Lung microvascular endothelial cell (primary cell): ENCODE data around the gene INSR. TPM values are rescaled to one million over a fixed set of nuclear protein-coding genes. Genes with fewer than 3 reads are reported as not detected.
"Not testable (repeated sequence)": the region's sequence is repeated elsewhere in the genome, so short reads cannot be mapped to it uniquely, and the experiment has no call there.

Experiments used
- DNase-seq, 2 donors: peaks; one replicate each; pipeline versions ENCODE4 v3.0.0 to v3.0.0-alpha.2; 2010; ENCODE audit warnings: low read depth in 2 of 2
- total RNA-seq: library from RNA; depleted of rRNA; stranded (reverse); fragments of >200 nt; gene quantifications from 2 replicates; pipeline ENCODE4 v1.2.1, GENCODE V29; 2014

INSR gene
- total RNA-seq, 1 donor from 2014 or later: 28.0 TPM

DNA sequence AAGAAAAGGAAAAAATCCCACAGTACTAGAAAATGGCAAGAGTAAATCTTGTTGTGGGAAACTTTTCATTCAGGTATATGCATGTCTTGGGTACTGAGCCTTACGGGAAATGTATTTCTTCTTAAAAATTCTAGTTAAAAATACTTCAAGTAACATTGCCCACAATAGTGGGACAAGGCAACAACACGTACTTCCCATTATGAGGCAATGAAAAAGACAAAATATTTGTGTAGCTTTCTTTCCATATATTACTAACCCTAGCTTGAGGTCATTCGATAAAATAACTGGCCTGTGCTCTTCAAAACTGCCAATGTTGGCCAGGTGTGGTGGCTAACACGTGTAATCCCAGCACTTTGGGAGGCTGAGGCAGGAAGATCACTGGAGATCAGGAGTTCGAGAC is 99.2 kb downstream of the INSR start:
- DNase-seq: no peak

DNA sequence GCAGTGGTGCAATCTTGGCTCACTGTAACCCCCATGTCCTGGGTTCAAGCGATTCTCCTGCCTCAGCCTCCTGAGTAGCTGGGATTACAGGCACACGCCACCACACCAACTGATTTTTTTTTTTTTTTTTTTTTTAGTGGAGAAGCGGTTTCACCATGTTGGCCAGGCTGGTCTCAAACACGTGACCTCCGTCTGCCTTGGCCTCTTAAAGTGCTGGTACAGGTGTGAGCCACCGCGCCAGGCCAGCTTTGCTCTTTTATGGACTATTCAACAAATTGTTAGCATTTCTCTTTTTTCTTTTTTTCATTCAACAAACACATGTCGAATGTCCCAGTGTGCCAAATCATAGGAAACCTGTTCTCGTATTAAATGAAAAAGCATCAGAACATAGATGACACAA is 99.6 kb downstream of the INSR start:
- no peak for DNase-seq

DNA sequence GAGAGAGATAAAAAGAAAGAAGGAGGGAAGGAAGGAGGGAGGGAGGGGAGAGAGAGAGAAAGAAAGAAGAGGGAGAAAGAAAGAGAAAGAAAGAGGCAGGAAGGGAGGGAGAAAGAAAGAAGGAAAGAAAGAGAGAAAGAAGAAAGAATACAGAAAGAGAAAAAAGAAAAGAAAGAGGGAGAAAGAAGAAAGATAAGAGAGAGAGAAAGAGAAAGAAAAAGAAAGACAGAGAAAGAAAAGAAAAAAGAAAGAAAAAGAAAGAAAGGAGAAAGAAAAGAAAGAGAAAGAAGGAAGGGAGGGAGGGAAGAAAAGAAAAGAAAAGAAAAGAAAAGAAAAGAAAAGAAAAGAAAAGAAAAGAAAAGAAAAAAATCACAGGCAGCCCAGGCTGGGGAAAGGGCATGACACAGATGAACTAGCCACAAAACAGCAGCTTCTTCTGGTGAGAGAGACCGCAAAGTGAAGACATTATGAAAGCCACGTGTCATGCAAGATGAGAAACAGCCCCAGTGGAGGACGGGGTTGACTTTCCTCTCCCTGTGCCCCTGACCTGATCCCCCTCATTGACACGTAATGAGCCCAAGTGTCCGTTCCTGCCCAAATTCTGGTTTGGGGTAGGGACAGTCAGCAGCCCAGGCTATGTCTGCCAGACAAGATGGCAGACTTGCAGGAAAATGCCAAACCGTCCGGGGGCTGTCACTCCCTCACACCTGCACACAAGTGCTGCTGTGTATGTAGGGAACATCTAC is 102.1 kb downstream of the INSR start:
- no peak for DNase-seq

DNA sequence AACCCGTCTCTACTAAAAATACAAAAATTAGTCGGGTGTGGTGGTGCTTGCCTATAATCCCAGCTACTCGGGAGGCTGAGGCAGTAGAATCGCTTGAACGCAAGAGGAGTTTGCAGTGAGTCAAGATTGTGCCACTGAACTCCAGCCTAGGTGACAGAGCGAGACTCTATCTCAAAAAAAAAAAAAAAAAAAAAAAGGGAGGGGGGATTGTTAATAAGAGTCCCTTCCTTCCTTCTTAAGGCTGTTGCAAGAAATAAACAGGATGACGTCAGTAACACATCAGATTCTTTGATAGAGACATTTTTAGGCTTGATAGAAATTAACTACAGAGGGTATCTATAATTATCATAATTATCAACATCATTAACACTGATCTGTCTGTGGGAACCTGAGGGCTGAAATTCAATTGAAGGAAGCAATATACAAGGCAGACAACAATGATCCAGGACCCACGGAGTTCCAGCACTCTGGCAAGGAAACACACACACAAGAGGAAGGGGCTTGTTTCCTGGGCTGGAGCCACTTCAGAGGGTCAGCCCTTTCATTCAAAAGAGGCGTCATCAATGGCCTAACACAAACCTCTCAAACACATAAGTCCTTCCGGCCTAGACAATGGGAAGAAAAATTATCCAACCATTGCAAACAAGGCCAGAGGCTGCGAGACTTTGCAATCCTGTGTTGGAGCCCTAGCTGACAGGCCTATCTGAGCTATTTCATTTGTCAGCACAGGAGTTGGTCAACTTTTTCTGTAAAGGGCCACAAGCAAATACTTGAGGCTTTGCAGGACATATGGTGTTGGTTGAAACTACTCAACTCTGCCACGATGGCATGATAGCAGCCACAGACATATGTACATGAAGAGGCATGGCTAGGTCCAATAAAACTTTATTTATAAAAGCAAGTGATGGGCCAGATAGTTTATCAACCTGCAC is 105.2 kb downstream of the INSR start:
- peak; percentile 88 to 98 for DNase-seq

DNA sequence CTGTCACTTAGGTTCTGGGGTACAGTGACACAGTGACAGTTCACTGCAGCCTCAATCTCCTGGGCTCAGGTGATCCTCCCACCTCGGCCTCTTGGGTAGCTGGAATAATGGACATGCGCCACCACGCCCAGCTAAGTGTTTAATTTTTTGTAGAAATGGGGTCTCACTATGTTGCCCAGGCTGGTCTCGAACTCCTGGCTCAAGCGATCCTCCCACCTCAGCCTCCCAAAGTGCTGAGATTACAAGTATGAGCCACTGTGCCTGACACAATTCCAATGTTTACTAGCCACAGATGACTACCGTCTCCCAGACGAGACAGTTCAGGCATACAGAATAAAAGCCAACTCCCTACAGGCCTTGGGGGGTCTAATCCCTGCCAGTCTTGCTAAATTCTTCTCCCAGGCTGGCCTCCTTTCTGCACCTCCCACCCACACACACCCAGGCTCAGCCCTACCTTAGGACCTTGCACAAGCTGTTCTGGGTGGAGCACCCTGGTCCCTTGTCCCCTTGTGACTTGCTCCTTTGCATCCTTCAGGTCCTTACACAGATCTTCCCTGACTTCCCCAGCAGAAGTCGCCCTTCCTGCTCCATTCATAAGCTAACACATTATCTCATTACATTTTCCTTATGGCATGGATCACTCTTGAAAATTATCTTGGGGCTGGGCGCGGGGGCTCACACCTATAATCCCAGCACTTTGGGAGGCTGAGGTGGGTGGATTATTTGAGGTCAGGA is 106.4 kb downstream of the INSR start:
- peak in 1 of 2 donors; percentile 33 for DNase-seq

DNA sequence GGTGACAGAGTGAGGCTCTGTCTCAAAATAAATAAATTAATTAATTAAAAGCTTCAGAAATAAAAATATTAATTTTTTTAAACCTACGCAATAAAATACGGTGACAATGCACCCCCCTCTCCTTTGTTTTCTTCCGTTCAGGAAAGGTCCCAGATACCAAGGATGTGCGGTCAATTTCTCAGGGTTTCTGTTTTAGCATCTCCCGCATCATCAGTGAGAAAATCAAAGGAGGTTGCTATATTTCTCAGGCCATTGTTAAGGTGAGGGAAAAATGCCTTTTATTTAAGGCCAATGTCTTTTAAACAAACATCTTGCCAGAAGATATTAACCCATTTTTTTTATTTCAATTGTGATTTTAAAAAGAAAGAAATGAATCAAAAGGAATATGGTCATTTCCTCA is 111.7 kb downstream of the INSR start:
- DNase-seq: peak in 1 of 2 donors; percentile 83

DNA sequence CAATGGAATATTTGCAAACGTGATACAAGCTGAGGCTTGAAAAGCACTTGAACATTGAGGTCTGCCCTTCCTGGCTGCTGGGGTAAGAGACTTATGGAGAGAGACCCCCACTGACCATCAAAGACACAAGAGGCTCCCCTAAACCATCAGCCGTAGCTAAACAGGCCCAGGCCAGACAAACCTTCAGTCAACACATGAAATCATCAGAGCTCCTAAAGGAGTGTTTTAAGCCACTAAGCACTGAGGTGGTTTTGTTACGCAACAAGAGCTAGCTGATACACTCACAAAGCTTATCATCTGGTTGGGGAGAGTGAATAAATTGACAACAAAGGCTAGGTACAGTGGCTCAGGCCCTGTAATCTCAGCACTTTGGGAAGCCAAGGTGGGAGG is 114.3 kb downstream of the INSR start:
- no peak for DNase-seq

DNA sequence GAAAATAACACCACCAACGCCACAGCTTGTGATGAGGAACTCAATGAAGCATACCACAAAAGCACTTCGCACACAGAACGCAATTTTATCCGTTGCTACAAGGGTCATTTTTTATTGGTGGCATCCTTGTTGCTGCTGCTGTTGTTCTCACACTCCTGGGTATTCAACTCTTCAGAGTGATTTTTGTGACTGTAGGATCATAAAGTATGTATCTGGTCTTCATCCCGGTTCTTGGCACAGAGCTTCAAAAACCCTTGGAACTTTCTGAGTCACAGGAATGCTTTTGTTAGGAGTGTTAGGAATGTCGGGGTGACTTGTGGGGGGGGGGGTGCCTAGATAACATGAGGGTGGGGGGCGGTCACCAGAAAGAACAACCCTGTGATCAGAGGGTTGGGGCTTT is 116.3 kb downstream of the INSR start:
- no peak for DNase-seq

DNA sequence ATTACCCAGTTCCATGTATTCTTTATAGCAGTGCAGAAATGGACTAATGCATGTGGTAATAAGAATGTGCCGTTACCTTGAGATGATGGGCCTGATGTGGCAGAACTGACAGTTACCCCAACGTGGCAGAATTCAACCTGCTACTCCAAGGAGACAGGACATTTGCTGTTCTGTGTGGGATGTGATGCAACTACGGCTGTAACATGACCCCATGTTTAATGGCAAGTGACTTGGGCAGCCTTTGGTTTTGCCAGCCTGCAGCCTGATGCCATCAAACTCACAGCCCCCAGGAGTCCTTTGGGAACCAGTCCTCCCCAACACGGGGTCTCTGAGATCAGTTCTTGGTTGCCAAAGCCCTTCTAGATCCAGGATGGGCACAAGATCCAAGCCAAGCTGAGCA is 117.4 kb downstream of the INSR start:
- no peak for DNase-seq

DNA sequence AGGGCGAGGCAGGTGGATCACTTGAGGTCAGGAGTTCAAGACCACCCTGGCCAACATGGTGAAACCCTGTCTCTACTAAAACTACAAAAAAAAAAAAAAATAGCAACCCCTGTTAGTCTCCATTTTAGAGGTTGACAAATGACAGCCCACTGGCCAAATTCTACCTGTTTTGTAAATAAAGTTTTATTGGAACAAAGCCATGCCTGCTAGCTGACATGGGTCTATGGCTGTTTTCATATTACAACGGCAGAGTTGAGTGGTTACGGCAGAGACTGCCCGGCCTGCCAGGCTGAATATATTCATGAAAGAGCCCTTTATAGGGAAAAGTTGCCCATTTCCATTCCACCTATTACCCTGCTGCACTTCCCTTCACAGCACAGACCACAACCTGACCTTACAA is 121.4 kb downstream of the INSR start:
- DNase-seq: no peak

DNA sequence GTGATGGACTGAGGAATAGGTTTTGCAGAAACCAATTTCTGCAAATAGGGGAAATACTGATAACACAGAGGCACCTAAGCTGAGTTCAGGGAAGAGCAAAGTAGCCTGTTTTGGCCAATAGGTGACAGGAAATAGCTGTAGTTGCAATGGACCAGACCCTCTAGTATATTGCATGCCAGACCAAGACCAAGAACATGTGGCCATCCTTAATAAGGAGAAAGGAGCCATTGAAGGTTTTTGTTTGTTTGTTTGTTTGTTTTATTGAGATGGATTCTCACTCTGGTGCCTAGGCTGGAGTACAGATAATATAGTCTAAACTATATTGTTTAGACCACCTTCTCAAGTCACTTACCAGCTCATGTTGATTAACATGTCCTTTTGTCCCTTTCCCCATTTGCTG is 123.2 kb downstream of the INSR start:
- DNase-seq: no peak

DNA sequence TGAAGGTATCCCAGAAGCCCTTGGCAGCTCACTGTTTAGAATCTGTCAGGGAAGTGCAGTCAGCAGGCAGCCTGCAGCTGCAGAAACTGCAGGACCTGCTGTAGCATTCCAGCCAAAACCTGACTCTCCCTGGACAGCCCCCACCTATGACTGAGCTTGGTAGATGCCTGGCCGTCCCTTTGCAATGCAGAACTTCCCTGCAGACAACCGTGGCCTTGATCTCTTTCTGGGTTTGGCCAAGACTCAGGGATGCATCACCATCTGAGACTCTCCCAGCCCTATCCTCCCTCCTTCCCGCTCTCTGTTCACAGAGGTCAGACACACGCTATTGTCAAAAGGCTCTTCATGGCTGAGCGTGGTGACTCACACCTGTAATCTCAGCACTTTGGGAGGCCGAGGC is 125.3 kb downstream of the INSR start:
- no peak for DNase-seq

DNA sequence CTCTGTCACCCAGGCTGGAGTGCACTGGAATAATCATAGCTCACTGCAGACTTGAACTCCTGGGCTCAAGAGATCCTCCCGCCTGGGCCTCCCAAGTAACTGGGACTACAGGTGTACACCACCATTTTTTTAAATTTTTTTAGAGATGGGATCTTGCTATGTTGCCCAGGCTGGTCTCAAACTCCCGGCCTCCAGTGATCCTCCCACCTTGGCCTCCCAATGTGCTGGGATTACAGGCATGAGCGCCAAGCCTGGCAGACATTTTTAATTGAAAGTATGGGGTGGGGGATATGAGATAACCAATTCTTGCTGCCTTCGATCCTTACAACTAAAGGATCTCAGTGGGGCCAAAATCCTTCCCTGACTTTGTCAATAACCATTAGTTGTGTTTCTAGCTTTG is 132.9 kb downstream of the INSR start:
- no peak for DNase-seq

DNA sequence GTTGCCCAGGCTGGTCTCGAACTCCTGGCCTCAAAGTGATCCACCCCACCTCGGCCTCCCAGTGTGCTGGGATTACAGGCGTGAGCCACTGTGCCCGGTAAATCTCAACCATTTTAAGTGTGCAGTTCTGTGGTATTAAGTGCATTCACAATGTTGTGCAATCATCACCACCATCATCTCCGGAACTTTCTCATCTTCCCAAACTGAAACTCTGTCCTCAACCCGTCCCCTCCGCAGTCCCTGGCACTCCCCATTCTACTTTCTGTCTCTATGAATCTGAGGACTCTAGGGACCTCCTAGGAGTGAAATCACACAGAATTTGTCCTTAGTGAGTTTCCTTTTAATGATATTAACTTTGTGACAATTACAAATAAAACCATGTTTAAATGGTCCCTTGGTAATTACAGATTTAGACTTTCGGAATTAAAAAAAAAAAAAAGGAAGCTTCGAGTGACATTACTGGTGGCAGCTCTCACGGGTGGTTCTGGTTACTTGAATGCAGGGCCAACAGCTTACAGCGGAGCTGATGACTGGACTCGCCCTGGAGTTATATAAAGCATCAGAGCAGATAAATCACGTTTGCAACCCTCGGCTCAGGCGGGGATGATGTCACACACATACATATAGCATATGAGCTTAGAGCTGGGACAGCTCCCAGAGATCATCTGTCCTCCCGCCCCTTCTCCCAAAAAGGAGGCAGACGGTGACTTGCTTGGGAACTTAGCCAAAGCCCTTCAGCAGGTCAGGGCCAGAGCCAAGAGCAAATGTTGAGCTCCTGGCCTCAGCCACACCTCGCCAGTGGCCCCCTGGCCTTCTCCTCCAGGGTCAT is 134.9 kb downstream of the INSR start:
- peak in 1 of 2 donors; percentile 31 for DNase-seq

DNA sequence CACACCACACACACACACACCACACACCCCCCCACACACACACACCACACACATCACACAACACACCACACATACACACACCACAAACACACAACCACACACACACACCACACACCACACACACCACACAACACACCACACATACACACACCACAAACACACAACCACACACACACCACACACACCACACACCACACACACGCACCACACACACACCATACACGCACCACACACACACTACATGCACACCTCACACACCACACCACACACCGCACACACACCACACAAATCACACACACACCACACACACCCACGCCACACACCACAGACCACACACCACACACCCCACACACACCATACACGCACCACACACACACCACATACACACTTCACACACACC is 141.2 kb downstream of the INSR start:
- DNase-seq: no peak

DNA sequence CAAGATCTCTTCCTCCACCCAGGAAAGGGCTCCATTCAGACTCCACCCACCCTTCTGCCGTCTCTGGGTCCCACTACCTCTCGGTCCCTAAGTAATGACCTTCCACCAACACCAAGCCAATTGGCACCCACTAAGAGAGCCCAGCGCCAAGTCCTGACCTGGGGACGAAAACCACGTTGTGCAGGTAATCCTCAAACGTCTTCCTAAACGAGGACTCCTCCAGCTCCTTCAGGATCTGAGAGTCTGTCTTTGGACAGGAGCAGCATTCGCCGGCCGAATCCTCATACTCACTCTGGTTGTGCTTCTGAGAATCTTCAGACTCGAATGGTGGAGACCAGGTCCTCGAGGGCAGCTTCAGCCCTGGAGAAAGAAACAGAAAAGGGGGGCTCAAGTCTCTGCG is 141.6 kb downstream of the INSR start:
- DNase-seq: no peak

DNA sequence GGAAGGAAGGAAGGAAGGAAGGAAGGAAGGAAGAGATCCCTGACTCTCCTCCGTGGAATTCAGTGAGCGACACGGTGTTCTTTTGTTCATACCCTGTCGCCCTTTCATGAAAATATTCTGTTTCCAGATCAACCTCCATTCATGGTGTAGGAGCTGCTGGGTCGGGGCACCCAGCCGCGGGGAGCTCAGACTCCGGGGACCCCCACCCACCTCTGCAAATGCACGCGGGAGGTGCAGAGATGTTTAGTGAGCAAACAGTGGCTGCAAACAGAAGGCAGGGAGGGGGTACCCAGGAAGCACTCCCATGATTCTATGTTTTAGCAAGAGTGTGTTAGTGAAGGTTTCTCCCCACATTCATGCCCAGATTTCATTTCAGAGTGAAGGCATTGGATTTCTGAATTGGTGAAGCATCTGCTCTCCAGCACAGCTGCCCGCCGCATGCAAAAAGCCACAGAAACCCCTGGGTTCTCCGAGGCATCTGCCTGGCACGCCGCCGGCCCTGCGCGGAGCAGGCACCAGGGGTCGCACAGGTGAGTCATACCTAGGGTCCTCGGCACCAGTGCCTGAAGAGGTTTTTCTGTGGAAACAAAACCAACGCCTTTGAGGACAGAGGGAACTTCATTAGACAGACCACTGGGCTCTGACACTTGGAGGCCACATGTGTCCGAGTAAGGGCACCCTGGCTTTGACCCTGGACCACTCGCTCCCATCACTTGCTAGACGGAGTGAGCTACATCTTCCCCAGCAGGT is 144.1 kb downstream of the INSR start:
- DNase-seq: no peak

DNA sequence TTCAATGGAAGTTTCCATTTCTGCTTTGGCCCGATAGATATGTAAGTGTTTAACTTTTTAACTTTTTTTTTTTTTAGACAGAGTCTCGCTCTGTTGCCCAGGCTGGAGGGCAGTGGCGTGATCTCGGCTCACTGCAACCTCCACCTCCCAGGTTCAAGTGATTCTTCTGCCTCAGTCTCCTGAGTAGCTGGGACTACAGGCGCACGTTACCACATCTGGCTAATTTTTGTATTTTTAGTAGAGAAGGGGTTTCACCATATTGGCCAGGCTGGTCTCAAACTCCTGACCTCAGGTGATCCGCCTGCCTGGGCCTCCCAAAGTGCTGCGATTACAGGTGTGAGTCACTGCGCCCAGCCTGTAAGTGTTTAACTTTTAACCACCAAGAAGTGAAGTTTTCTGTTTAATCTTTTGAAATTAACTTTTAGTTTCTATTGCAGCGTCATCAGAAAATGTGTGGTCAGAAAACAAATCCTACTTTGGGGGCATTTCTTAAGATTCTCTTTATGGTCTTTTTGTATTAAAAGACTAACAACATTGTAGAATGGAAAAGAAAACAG is 147.0 kb downstream of the INSR start:
- not testable (repeated sequence) for DNase-seq

DNA sequence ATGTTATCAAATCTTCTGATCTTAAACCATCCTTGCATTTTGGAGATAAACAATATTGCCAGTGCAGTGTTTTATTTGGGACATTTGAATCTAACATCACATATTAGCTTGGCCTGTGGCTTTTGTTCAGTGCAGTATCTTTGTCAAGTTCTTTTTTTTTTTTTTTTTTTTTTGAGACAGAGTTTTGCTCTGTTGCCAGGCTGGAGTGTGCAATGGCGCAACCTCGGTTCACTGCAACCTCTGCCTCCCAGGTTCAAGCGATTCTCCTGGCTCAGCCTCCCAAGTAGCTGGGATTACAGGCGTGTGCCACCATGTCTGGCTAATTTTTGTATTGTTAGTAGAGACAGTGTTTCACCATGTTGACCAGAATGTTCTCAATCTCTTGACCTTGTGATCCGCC is 148.1 kb downstream of the INSR start:
- DNase-seq: not testable (repeated sequence)

DNA sequence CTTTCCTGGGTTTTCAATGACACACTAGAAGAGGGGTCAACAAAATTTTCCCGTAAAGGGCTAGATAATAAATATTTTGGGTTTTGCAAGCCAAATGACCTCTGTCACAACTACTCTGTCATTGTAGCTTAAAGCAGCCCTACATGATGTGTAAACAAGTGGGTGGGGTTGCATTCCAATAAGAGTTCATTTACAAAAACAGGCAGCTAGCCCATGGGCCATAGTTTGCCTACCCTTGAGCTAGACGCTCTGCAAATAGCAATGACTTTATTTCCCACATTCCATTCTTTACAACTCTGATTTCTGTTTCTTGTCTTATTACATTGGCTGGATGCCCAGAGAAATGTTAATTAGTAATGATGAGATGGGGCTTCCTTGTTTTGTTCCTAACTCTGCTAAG is 148.7 kb downstream of the INSR start:
- DNase-seq: no peak
